Vagina (tissue), 2 donors: ENCODE measurements around the gene C1orf21. TPM values are rescaled to one million over a fixed set of nuclear protein-coding genes. Genes with fewer than 3 reads are reported as not detected.

ENCODE experiments used
- DNase-seq, 2 donors: peaks; one replicate each; pipeline ENCODE4 v3.0.0-alpha.2; 2017; ENCODE audit errors: extremely low spot score in 2 of 2
- H3K27ac ChIP-seq: fragments of 200-600 bp; sonication (generic); one replicate; pipeline ENCODE4 v1.5.1; 2019
- H3K27me3 ChIP-seq: fragments of 200-600 bp; sonication (generic); one replicate; pipeline ENCODE4 v1.5.1; 2019
- H3K36me3 ChIP-seq, 2 donors: fragments of 200-600 bp; sonication (generic); one replicate each; pipeline ENCODE4 v1.5.1; 2017 to 2019
- H3K4me1 ChIP-seq: fragments of 200-600 bp; sonication (generic); one replicate; pipeline ENCODE4 v1.5.1; 2019
- H3K4me3 ChIP-seq, 2 donors: fragments of 200-600 bp; sonication (generic); 1 replicate in 1 of 2; 2 replicates in 1 of 2; pipeline ENCODE4 v1.5.1; 2016 to 2019
- H3K9me3 ChIP-seq: fragments of 200-600 bp; sonication (generic); one replicate; pipeline ENCODE4 v1.5.1; 2019
- CTCF ChIP-seq, 3 experiments: fragments of 450-650 bp in 2 of 3; fragments of 200-600 bp in 1 of 3; sonication (generic) in 1 of 3; IDR thresholded peaks; one replicate each; pipeline ENCODE4 v1.5.1; 2017 to 2019; ENCODE audit warnings: antibody characterized with exemption in 3 of 3, mild to moderate bottlenecking in 2 of 3, moderate library complexity in 2 of 3
- POLR2A ChIP-seq, 2 donors: fragments of 450-650 bp; IDR thresholded peaks; one replicate each; pipeline ENCODE4 v1.6.1; 2017; ENCODE audit warnings: antibody characterized with exemption in 2 of 2, mild to moderate bottlenecking in 2 of 2, moderate library complexity in 2 of 2
- POLR2AphosphoS5 ChIP-seq, 2 donors: sonication (generic); formaldehyde crosslinking; IDR thresholded peaks; one replicate each; pipeline ENCODE4 v1.9.0; 2017; ENCODE audit warnings: antibody characterized with exemption in 2 of 2, mild to moderate bottlenecking in 2 of 2, low read depth in 1 of 2; ENCODE audit not compliant: insufficient read depth in 1 of 2
- intact Hi-C: fragments of 100-400 bp; cut with DNase I; formaldehyde crosslinking; loops from one replicate; pipeline ENCODE4 v1.15.1; 2023
- total RNA-seq: library from RNA; depleted of rRNA; stranded (reverse); fragments of >200 nt; gene quantifications from one replicate; pipeline ENCODE4 v1.2.3, GENCODE V29; 2016

The C1orf21 gene
- total RNA-seq, 1 donor from 2014 or later, result 24.1 TPM

- Histone ChIP-seq H3K9me3 (no peaks in the 10 kb centered on the region), H3K36me3 (peaks cover 0 to 7% of the 10 kb centered on the region in 2 donors), H3K27ac (peak overlapping the region; percentile 88), H3K27me3 (no peaks in the 10 kb centered on the region), H3K4me1 (peaks cover 71% of the 10 kb centered on the region), H3K4me3 (no peak overlapping the region)
- intact Hi-C loops, result no loop called here
- DNase-seq, result peak in 1 of 2 donors; percentile 99
- no peak for TF ChIP-seq POLR2A (IDR thresholded peaks at IDR 0.05)
- peak; percentile 66 to 94 for TF ChIP-seq POLR2AphosphoS5 (IDR thresholded peaks at IDR 0.05; ENCODE audit: insufficient read depth in 1 of 2, low read depth in 1 of 2)
- TF ChIP-seq CTCF (IDR thresholded peaks at IDR 0.05), result no peak
These were observed 235.5 kb downstream of the C1orf21 start for GRCh38 chr1:184622136-184622823.

GRCh38 chr1:184623404-184623803 is 236.6 kb downstream of the C1orf21 start:
- Histone ChIP-seq H3K36me3 (peaks cover 0 to 7% of the 10 kb centered on the region in 2 donors), H3K4me3 (no peak overlapping the region), H3K27ac (peak overlapping the region; percentile 88), H3K9me3 (no peaks in the 10 kb centered on the region), H3K4me1 (peaks cover 81% of the 10 kb centered on the region), H3K27me3 (no peaks in the 10 kb centered on the region)
- DNase-seq, result no peak
- TF ChIP-seq POLR2A (IDR thresholded peaks at IDR 0.05), result no peak
- TF ChIP-seq POLR2AphosphoS5 (IDR thresholded peaks at IDR 0.05; ENCODE audit: insufficient read depth in 1 of 2, low read depth in 1 of 2), result no peak
- TF ChIP-seq CTCF (IDR thresholded peaks at IDR 0.05), result no peak
- intact Hi-C loops, result no loop called here

- Histone ChIP-seq H3K4me3 (no peak overlapping the region), H3K9me3 (no peaks in the 10 kb centered on the region), H3K36me3 (peaks cover 0 to 7% of the 10 kb centered on the region in 2 donors), H3K4me1 (peaks cover 87% of the 10 kb centered on the region), H3K27me3 (no peaks in the 10 kb centered on the region), H3K27ac (peak overlapping the region; percentile 88)
- intact Hi-C loops, result no loop called here
- no peak for DNase-seq
- no peak for TF ChIP-seq POLR2A (IDR thresholded peaks at IDR 0.05)
- TF ChIP-seq CTCF (IDR thresholded peaks at IDR 0.05), result no peak
- TF ChIP-seq POLR2AphosphoS5 (IDR thresholded peaks at IDR 0.05; ENCODE audit: insufficient read depth in 1 of 2, low read depth in 1 of 2), result no peak
These were observed 237.2 kb downstream of the C1orf21 start for GRCh38 chr1:184624051-184624450.

GRCh38 chr1:184624626-184625025 is 237.8 kb downstream of the C1orf21 start:
- H3K36me3 ChIP-seq, result peaks cover 0 to 4% of the 10 kb centered on the region in 2 donors
- H3K4me1 ChIP-seq, result peaks cover 93% of the 10 kb centered on the region
- no peaks in the 10 kb centered on the region for H3K9me3 ChIP-seq
- peak overlapping the region; percentile 88 for H3K27ac ChIP-seq
- no peak overlapping the region for H3K4me3 ChIP-seq
- intact Hi-C loops, result no loop called here
- H3K27me3 ChIP-seq, result no peaks in the 10 kb centered on the region
- TF ChIP-seq POLR2AphosphoS5 (IDR thresholded peaks at IDR 0.05; ENCODE audit: insufficient read depth in 1 of 2, low read depth in 1 of 2) (no peak), CTCF (IDR thresholded peaks at IDR 0.05) (no peak), POLR2A (IDR thresholded peaks at IDR 0.05) (no peak)
- no peak for DNase-seq

- intact Hi-C loops, result no loop called here
- H3K4me1 ChIP-seq, result peaks cover 96% of the 10 kb centered on the region
- no peaks in the 10 kb centered on the region for H3K36me3 ChIP-seq
- no peak for DNase-seq
- TF ChIP-seq POLR2A (IDR thresholded peaks at IDR 0.05), result no peak
- TF ChIP-seq POLR2AphosphoS5 (IDR thresholded peaks at IDR 0.05; ENCODE audit: insufficient read depth in 1 of 2, low read depth in 1 of 2), result no peak
- TF ChIP-seq CTCF (IDR thresholded peaks at IDR 0.05), result no peak
- no peaks in the 10 kb centered on the region for H3K27me3 ChIP-seq
- H3K4me3 ChIP-seq, result no peak overlapping the region
- H3K27ac ChIP-seq, result peak overlapping the region; percentile 88
- H3K9me3 ChIP-seq, result no peaks in the 10 kb centered on the region
These were observed 238.4 kb downstream of the C1orf21 start for GRCh38 chr1:184625271-184625670.
